GM12878 (cell line): ENCODE results near the gene PHYHIPL. TPM values are rescaled to one million over a fixed set of nuclear protein-coding genes. Genes with fewer than 3 reads are reported as not detected.

ENCODE experiments used
- ATAC-seq: fragments of 200-7000 bp; cut with Tn5 transposase; 3 replicates; pipeline ENCODE4 v1.9.1; 2020; ENCODE audit warnings: mild to moderate bottlenecking, moderate library complexity
- BruUV-seq: library from RNA; stranded (reverse); fragments of 400-500 nt; replicated peaks from 2 replicates; lab custom pipeline; 2021; lab: Mats Ljungman, UMichigan
- CTCF ChIA-PET: fragments of 300-600 bp; sonication (Branson Sonifier 250); formaldehyde crosslinking; extraction: SDS; loops from one replicate; lab custom pipeline; 2021; ENCODE audit warnings: inconsistent platforms; lab: Yijun Ruan, JAX
- POLR2A ChIA-PET: fragments of 350-600 bp; formaldehyde crosslinking; extraction: SDS; loops from one replicate; lab custom pipeline; 2021; ENCODE audit warnings: inconsistent platforms; lab: Charles Lee
- RAD21 ChIA-PET: fragments of 300-600 bp; sonication (Branson Sonifier 250); formaldehyde crosslinking; loops from one replicate; lab custom pipeline; 2023; ENCODE audit warnings: antibody characterized with exemption; ENCODE audit not compliant: unreplicated experiment; lab: Charles Lee
- SMC1A ChIA-PET: fragments of 300-600 bp; sonication (Branson Sonifier 250); formaldehyde crosslinking; loops from one replicate; lab custom pipeline; 2023; ENCODE audit not compliant: unreplicated experiment, uncharacterized antibody; lab: Charles Lee
- DNase-seq: peaks from one replicate; pipeline ENCODE4 v3.0.0-alpha.2; 2011; ENCODE audit warnings: low read depth, low spot score
- FAIRE-seq: peaks from 3 replicates; lab custom pipeline; 2011; peaks lifted over from hg19 to GRCh38; lab: Jason Lieb, UNC
- H2AFZ ChIP-seq: 2 replicates; pipeline ENCODE4 v1.6.0; 2011; ENCODE audit warnings: low read depth, low read length, control low read depth; ENCODE audit not compliant: control insufficient read depth
- H3K27ac ChIP-seq: 2 replicates; pipeline ENCODE4 v1.5.1; 2011; ENCODE audit warnings: control low read depth; ENCODE audit not compliant: control insufficient read depth, insufficient read depth
- H3K27me3 ChIP-seq, 2 experiments: replicated peaks in 1 of 2; 2 replicates each; pipeline versions ENCODE4 v1.6.0 to v1.6.1; 2011; ENCODE audit warnings: low read length in 1 of 2; ENCODE audit not compliant: control insufficient read depth in 2 of 2, insufficient read depth in 2 of 2
- H3K36me3 ChIP-seq, 2 experiments: 2 replicates each; pipeline ENCODE4 v1.5.1; 2011; ENCODE audit warnings: low read length in 1 of 2; ENCODE audit not compliant: control insufficient read depth in 2 of 2, insufficient read depth in 2 of 2
- H3K4me1 ChIP-seq: 2 replicates; pipeline ENCODE4 v1.6.1; 2011; ENCODE audit warnings: mild to moderate bottlenecking, low read length, moderate library complexity, mixed read lengths; ENCODE audit not compliant: control insufficient read depth, insufficient read depth
- H3K4me2 ChIP-seq: 2 replicates; pipeline ENCODE4 v1.6.0; 2011; ENCODE audit warnings: control low read depth; ENCODE audit not compliant: control insufficient read depth, insufficient read depth
- H3K4me3 ChIP-seq: fragments of 200-600 bp; sonication (generic); 2 replicates; pipeline ENCODE4 v1.5.1; 2016
- H3K79me2 ChIP-seq: 2 replicates; pipeline ENCODE4 v1.6.0; 2011; ENCODE audit warnings: low read length; ENCODE audit not compliant: control insufficient read depth, insufficient read depth
- H3K9ac ChIP-seq: 2 replicates; pipeline ENCODE4 v1.8.0; 2011; ENCODE audit warnings: low read length, control low read depth, mixed read lengths; ENCODE audit not compliant: control insufficient read depth, insufficient read depth
- H3K9me3 ChIP-seq: replicated peaks from 3 replicates; pipeline ENCODE4 v1.5.1; 2011; ENCODE audit warnings: mild to moderate bottlenecking, low read length; ENCODE audit not compliant: control insufficient read depth, insufficient read depth
- H4K20me1 ChIP-seq: 2 replicates; pipeline ENCODE4 v1.6.0; 2011; ENCODE audit not compliant: control insufficient read depth, insufficient read depth
- BCL11A ChIP-seq: IDR thresholded peaks from 2 replicates; pipeline ENCODE4 v1.6.1; 2011; ENCODE audit warnings: low read depth, low read length
- CHD4 ChIP-seq: fragments of 200-600 bp; sonication (generic); IDR thresholded peaks from 2 replicates; pipeline ENCODE4 v1.6.1; 2016; ENCODE audit warnings: mild to moderate bottlenecking
- ESRRA ChIP-seq: IDR thresholded peaks from 2 replicates; pipeline ENCODE4 v1.6.1; 2012; ENCODE audit warnings: mild to moderate bottlenecking, low read length, improper control_type of control experiment
- FOS ChIP-seq: IDR thresholded peaks from 3 replicates; pipeline ENCODE4 v1.6.1; 2011; ENCODE audit warnings: borderline replicate concordance; ENCODE audit not compliant: insufficient read length; ENCODE audit errors: extremely low read depth
- PAX5 ChIP-seq: IDR thresholded peaks from 2 replicates; pipeline ENCODE4 v1.6.1; 2011; ENCODE audit warnings: low read depth, low read length, borderline replicate concordance
- PAX8 ChIP-seq: fragments of 450-650 bp; IDR thresholded peaks from 2 replicates; pipeline ENCODE4 v1.6.1; 2017; ENCODE audit warnings: mild to moderate bottlenecking, moderate library complexity
- PML ChIP-seq: IDR thresholded peaks from 2 replicates; pipeline ENCODE4 v1.6.1; 2012; ENCODE audit warnings: low read length, inconsistent platforms
- POLR2A ChIP-seq: IDR thresholded peaks from 2 replicates; pipeline ENCODE4 v1.6.1; 2011; ENCODE audit warnings: low read depth, mild to moderate bottlenecking, low read length
- RAD51 ChIP-seq: fragments of 450-650 bp; IDR thresholded peaks from 2 replicates; pipeline ENCODE4 v1.6.1; 2016; ENCODE audit warnings: moderate library complexity, mild to moderate bottlenecking, inconsistent platforms
- RUNX3 ChIP-seq: IDR thresholded peaks from 2 replicates; pipeline ENCODE4 v1.6.1; 2012; ENCODE audit warnings: low read length, inconsistent platforms
- SREBF2 ChIP-seq: IDR thresholded peaks from 2 replicates; pipeline ENCODE4 v1.6.1; 2012; ENCODE audit warnings: mild to moderate bottlenecking, low read length
- SRF ChIP-seq, 2 experiments: IDR thresholded peaks; 2 replicates each; pipeline ENCODE4 v1.6.1; 2011; ENCODE audit warnings: low read depth in 2 of 2, low read length in 2 of 2, mild to moderate bottlenecking in 1 of 2, moderate library complexity in 1 of 2
- STAT1 ChIP-seq: fragments of 450-650 bp; conservative IDR thresholded peaks from 2 replicates; pipeline ENCODE4 v1.6.1; 2014; ENCODE audit warnings: antibody characterized with exemption, mild to moderate bottlenecking
- SUZ12 ChIP-seq: fragments of 200-600 bp; sonication (generic); IDR thresholded peaks from one replicate; pipeline ENCODE4 v1.6.1; 2018; ENCODE audit warnings: antibody characterized with exemption, mild to moderate bottlenecking; ENCODE audit not compliant: unreplicated experiment
- TBL1XR1 ChIP-seq: IDR thresholded peaks from 2 replicates; pipeline ENCODE4 v1.6.1; 2012; ENCODE audit warnings: low read depth, low read length, improper control_type of control experiment
- YY1 ChIP-seq: IDR thresholded peaks from 2 replicates; pipeline ENCODE4 v1.6.1; 2011; ENCODE audit warnings: low read depth, mild to moderate bottlenecking, low read length
- ZBED1 ChIP-seq: IDR thresholded peaks from 2 replicates; pipeline ENCODE4 v1.6.1; 2016; ENCODE audit warnings: borderline replicate concordance
- WGBS: methylation state at CpG from one replicate; pipeline ENCODE4 v1.1.6; 2016; ENCODE audit warnings: low lambda C conversion rate; ENCODE audit not compliant: insufficient replicate concordance, insufficient coverage; ENCODE audit errors: missing lambda C conversion rate; 5-methylcytosine and 5-hydroxymethylcytosine counted together
- in situ Hi-C: fragments of 300-500 bp; cut with MboI; formaldehyde crosslinking; loops from 9 replicates; pipeline ENCODE4 v1.14.3; 2018; ENCODE audit warnings: mixed read lengths
- intact Hi-C: fragments of 100-400 bp; cut with micrococcal nuclease; formaldehyde crosslinking; loops from one replicate; pipeline ENCODE4 v1.14.2; 2022; ENCODE audit not compliant: unreplicated experiment
- polyA plus RNA-seq, 11 experiments: library from polyadenylated mRNA; depleted of rRNA in 4 of 11; unstranded in 6 of 11; stranded (reverse) in 5 of 11; fragments of >200 nt; fragmentation: Nextera tagmentation in 4 of 11; fragmentation: Illumina TruSeq in 1 of 11; extraction: Ambion mirVana in 4 of 11; extraction: Trizol in 1 of 11; gene quantifications; 1 replicate in 1 of 11; 2 replicates in 10 of 11; pipeline versions ENCODE4 v1.2.1 to v1.2.3, GENCODE V29; 2011 to 2016; ENCODE audit warnings: inconsistent platforms in 2 of 11, missing spikeins in 2 of 11, low read depth in 1 of 11
- total RNA-seq, 4 experiments: library from RNA; depleted of rRNA in 3 of 4; stranded (reverse); fragments of >200 nt in 3 of 4; fragmentation: Illumina TruSeq in 1 of 4; extraction: Trizol in 1 of 4; gene quantifications; 2 replicates each; pipeline versions ENCODE4 v1.2.1 to v1.2.3, GENCODE V29; 2013 to 2021
- TF ChIP-seq, protein P1 (sequence below): IDR thresholded peaks from 2 replicates; pipeline ENCODE4 v1.6.1; 2012; ENCODE audit warnings: low read depth, low read length, improper control_type of control experiment
- TF ChIP-seq, protein P2 (sequence below): fragments of 450-650 bp; IDR thresholded peaks from 2 replicates; pipeline ENCODE4 v1.6.1; 2016; ENCODE audit warnings: mild to moderate bottlenecking
- TF ChIP-seq, protein P3 (sequence below): fragments of 450-650 bp; IDR thresholded peaks from 2 replicates; pipeline ENCODE4 v1.6.1; 2018; ENCODE audit warnings: borderline replicate concordance, mild to moderate bottlenecking; ENCODE audit not compliant: partially characterized antibody
- TF ChIP-seq, protein P4 (sequence below): IDR thresholded peaks from 2 replicates; pipeline ENCODE4 v1.6.1; 2012; ENCODE audit warnings: low read depth, low read length, improper control_type of control experiment

The PHYHIPL gene
- total and polyA plus RNA-seq, 10 of the 15 experiments (the other 5 are each of a cell fraction or from before 2014, with no cell fraction given): 0.06 to 0.40 (median 0.18) TPM; not detected in 2

GRCh38 chr10:59281861-59282260 lies 105.4 kb downstream of the PHYHIPL start (continued):
- TF ChIP-seq CHD4: no peak
- no peak for TF ChIP-seq SREBF2
- TF ChIP-seq SUZ12: no peak
- TF ChIP-seq RUNX3: no peak
- TF ChIP-seq, all 136 proteins: peak for 0

GRCh38 chr10:59283456-59284091 lies 107.1 kb downstream of the PHYHIPL start:
- Histone ChIP-seq H3K4me3 (no peak overlapping the region), H3K27me3 (no peaks in the 10 kb centered on the region; a peak in 1 of 4 replicates), H4K20me1 (no peaks in the 10 kb centered on the region), H3K36me3 (no peaks in the 10 kb centered on the region), H3K4me2 (no peak overlapping the region), H3K9ac (no peak overlapping the region), H2AFZ (no peak overlapping the region), H3K27ac (no peak overlapping the region), H3K79me2 (no peaks in the 10 kb centered on the region), H3K9me3 (no peaks in the 10 kb centered on the region), H3K4me1 (no peaks in the 10 kb centered on the region)
- ChIA-PET POLR2A (no interaction called here), RAD21 (no interaction called here), CTCF (no interaction called here), SMC1A (no interaction called here)
- intact Hi-C loops (no loop called here), in situ Hi-C loops (no loop called here)
- BruUV-seq: no TSS peak
- no peak for FAIRE-seq
- ATAC-seq: no peak
- no peak for TF ChIP-seq POLR2A
- TF ChIP-seq, protein P1, sequence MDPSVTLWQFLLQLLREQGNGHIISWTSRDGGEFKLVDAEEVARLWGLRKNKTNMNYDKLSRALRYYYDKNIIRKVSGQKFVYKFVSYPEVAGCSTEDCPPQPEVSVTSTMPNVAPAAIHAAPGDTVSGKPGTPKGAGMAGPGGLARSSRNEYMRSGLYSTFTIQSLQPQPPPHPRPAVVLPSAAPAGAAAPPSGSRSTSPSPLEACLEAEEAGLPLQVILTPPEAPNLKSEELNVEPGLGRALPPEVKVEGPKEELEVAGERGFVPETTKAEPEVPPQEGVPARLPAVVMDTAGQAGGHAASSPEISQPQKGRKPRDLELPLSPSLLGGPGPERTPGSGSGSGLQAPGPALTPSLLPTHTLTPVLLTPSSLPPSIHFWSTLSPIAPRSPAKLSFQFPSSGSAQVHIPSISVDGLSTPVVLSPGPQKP: no peak
- TF ChIP-seq, protein P2, sequence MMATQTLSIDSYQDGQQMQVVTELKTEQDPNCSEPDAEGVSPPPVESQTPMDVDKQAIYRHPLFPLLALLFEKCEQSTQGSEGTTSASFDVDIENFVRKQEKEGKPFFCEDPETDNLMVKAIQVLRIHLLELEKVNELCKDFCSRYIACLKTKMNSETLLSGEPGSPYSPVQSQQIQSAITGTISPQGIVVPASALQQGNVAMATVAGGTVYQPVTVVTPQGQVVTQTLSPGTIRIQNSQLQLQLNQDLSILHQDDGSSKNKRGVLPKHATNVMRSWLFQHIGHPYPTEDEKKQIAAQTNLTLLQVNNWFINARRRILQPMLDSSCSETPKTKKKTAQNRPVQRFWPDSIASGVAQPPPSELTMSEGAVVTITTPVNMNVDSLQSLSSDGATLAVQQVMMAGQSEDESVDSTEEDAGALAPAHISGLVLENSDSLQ: no peak
- no peak for TF ChIP-seq SRF (IDR thresholded peaks at IDR 0.05; ENCODE audit: low read depth in 2 of 2, low read length in 2 of 2)
- no peak for TF ChIP-seq PAX5
- TF ChIP-seq, protein P3, sequence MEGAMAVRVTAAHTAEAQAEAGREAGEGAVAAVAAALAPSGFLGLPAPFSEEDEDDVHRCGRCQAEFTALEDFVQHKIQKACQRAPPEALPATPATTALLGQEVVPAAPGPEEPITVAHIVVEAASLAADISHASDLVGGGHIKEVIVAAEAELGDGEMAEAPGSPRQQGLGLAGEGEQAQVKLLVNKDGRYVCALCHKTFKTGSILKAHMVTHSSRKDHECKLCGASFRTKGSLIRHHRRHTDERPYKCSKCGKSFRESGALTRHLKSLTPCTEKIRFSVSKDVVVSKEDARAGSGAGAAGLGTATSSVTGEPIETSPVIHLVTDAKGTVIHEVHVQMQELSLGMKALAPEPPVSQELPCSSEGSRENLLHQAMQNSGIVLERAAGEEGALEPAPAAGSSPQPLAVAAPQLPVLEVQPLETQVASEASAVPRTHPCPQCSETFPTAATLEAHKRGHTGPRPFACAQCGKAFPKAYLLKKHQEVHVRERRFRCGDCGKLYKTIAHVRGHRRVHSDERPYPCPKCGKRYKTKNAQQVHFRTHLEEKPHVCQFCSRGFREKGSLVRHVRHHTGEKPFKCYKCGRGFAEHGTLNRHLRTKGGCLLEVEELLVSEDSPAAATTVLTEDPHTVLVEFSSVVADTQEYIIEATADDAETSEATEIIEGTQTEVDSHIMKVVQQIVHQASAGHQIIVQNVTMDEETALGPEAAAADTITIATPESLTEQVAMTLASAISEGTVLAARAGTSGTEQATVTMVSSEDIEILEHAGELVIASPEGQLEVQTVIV: no peak
- no peak for TF ChIP-seq YY1
- TF ChIP-seq PML: no peak
- TF ChIP-seq SUZ12: no peak
- TF ChIP-seq ZBED1: no peak
- TF ChIP-seq RAD51: no peak
- no peak for TF ChIP-seq FOS
- TF ChIP-seq ESRRA: no peak
- TF ChIP-seq TBL1XR1: no peak
- TF ChIP-seq, protein P4, sequence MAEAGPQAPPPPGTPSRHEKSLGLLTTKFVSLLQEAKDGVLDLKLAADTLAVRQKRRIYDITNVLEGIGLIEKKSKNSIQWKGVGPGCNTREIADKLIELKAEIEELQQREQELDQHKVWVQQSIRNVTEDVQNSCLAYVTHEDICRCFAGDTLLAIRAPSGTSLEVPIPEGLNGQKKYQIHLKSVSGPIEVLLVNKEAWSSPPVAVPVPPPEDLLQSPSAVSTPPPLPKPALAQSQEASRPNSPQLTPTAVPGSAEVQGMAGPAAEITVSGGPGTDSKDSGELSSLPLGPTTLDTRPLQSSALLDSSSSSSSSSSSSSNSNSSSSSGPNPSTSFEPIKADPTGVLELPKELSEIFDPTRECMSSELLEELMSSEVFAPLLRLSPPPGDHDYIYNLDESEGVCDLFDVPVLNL: no peak
- TF ChIP-seq STAT1: no peak
- TF ChIP-seq BCL11A: no peak
- TF ChIP-seq PAX8: no peak
- DNase-seq: no peak
- WGBS: 24% methylated on average over 9 of the region's 9 CpGs
